AG09319 (cell line): Measurements from ENCODE around the gene SMIM32.

Experiments used
- DNase-seq: peaks from one replicate; pipeline ENCODE4 v3.0.0-alpha.2; 2010; ENCODE audit warnings: low read depth; ENCODE audit errors: extremely low read depth
- TF ChIP-seq, protein P1 (sequence below): IDR thresholded peaks from 2 replicates; pipeline ENCODE4 v1.5.1; 2011; ENCODE audit warnings: low read depth, mild to moderate bottlenecking, inconsistent platforms, low read length, moderate library complexity

Gene SMIM32

DNA sequence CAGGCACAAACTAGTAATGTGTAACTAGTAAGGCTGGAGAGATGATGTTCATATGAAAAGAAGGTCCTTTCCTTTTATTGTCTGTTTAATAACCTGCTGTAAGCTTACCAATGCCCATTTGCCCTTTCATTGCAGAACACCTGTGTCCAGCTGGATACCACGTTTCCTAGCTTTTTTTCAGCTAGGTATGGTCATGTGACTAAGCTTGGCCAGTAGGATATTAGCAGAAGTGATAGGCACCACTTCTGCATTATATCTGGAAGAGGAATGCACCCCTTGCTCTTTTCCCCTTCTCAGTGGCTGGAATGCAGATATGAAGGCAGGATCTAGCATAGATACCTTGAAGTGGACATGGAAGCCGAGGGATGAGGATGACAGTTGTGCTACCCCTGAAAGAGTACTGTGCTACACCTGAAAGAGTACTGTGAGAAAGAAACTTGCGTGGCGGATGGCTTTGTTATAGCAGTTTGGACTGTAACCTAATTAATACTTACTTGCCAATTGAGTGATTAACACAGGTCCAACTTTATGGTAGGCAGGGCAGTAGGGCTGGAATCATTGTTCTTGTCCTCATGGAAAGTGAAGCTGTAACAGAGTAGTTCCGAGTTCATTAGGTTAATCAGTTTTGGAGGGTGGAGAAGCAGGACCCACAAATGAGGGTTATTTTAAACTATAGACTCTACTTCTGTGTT is 6.8 kb downstream of the SMIM32 start:
- TF ChIP-seq, protein P1, sequence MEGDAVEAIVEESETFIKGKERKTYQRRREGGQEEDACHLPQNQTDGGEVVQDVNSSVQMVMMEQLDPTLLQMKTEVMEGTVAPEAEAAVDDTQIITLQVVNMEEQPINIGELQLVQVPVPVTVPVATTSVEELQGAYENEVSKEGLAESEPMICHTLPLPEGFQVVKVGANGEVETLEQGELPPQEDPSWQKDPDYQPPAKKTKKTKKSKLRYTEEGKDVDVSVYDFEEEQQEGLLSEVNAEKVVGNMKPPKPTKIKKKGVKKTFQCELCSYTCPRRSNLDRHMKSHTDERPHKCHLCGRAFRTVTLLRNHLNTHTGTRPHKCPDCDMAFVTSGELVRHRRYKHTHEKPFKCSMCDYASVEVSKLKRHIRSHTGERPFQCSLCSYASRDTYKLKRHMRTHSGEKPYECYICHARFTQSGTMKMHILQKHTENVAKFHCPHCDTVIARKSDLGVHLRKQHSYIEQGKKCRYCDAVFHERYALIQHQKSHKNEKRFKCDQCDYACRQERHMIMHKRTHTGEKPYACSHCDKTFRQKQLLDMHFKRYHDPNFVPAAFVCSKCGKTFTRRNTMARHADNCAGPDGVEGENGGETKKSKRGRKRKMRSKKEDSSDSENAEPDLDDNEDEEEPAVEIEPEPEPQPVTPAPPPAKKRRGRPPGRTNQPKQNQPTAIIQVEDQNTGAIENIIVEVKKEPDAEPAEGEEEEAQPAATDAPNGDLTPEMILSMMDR, result no peak
- no peak for DNase-seq

DNA sequence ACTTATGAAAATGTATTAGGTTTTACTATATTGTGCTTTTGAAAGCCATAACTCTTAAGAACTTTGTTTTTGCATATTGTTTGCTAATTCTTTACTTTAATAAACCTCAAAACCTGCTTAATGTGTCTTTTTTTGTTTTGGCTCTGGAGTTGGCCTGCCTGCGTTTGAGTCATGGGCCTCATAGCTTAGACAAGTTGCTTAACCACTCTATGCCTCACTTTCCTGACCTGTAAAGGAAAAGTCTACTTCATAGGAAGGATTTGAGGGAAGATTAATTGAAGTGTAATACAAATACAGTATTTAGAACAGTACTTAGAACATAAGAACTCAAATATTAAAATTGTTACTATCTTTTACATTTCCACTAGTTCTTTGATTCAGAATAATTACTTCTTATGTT is 10.3 kb downstream of the SMIM32 start:
- DNase-seq, result no peak
- TF ChIP-seq, protein P1, result no peak

DNA sequence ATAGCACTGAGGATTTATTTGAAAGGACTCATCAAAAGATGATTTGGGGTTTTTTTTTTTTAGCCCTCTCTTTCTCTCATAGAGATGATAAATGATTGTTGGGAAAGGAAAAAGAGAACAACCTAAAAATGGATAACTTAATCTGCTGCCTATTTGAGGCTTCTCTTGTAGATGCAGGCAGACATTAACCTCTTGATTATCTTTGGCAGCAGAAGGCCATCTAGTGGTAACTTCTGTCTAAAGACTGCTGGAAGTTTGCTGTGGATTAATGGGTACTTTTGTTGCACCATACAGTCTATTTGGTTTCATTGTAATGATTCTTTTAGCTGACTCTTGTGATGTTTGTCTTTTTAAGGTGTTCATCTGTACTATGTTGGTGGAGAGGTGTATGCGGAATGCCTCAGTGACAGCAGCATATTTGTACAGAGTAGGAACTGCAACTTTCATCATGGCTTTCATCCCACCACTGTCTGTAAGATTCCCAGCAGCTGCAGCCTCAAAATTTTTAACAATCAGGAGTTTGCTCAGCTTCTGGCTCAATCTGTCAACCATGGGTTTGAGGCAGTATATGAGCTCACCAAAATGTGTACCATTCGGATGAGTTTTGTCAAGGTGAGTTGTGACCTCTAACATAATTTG is 18.8 kb downstream of the SMIM32 start:
- peak; percentile 36 for DNase-seq
- TF ChIP-seq, protein P1, result peak; percentile 70

DNA sequence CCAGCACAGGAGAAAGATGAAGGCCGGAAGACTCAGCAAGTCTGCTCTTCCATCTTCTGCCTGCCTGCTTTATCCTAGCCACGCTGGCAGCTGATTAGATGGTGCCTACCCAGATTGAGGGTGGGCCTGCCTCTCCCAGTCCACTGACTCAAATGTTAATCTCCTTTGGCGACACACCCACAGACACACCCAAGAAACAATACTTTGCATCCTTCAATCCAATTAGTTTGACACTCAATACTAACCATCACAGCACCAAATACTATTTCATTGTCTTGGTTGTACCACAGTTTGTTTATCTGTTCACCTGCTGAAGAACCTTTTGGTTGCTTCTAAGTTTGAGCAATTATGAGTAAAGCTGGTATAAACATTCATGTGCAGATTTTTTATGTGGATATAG is 23.7 kb downstream of the SMIM32 start:
- TF ChIP-seq, protein P1, result no peak

DNA sequence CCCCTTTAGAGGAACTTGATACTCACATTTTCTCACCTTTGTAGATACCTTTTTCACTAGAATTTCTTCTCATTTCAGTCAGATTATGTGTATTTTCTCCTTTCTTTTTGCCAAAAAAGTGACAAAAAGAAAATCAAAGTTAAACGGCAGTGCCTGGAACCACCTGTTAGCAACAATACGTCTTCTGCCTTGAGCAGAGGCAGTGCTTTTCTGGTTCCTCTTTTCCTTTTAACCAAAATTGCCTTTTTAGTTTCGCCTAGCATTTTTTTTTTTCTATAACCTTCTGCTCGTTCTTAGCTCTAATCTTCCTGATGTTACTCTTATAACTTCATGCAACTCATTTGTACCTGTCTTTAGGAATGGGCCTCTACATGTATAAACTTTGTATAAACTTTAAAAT is 26.1 kb downstream of the SMIM32 start:
- DNase-seq, result no peak
- TF ChIP-seq, protein P1, result no peak

More for the DNA sequence above, 23.7 kb downstream of the SMIM32 start:
- DNase-seq, result no peak

DNA sequence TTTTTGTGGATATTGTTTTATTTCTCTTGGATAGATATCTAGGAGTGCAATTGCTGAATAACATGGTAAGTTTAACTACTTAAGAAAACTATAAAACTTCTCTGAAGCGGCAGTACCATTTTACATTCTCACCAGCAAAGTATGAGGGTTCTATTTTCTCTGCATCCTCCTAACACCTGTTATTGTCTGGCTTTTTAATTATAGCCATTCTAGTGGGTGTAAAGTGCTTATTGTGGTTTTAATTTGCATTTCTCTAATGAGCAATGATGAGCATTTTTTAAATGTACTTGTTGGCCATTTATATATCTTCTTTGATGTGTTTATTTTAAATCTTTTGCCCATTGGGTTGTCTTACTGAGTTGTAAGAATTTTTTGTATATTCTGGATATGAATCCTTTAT is 28.7 kb downstream of the SMIM32 start:
- TF ChIP-seq, protein P1, result no peak
- no peak for DNase-seq

DNA sequence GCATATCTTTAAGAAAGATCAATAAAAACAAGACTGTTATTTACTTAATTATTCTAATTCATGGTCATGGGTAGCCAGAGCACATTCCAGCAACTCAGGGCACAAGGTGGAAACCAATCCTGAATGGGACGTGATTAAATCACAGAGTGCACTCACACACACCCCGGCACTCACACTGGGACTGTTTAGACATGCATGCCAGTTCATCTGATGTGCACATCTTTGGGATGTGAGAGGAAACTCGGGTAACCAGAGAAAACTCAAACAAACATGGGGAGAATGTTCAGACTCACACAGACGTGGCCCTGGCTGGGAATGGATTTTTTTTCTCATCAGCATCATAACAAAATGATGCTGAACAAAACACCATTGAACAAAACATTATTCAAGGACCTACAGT is 31.0 kb downstream of the SMIM32 start:
- DNase-seq, result no peak
- TF ChIP-seq, protein P1, result no peak
